Activated T-cell treated with anti-CD3 and anti-CD28 coated beads, Interleukin-2, amount 50 U/mL, for 72 hours (primary cell): ENCODE data around the gene KRTAP10-2. TPM values are rescaled to one million over a fixed set of nuclear protein-coding genes. Genes with fewer than 3 reads are reported as not detected.
A peak's percentile ranks its signal among the peaks of the same experiment; 100 is the strongest.

Source experiments
- ATAC-seq, 2 donors: fragments of 150-1000 bp; cut with Tn5 transposase; replicated peaks in 1 of 2; 2 replicates each; pipeline ENCODE4 v1.10.0; 2021; ENCODE audit warnings: moderate library complexity in 2 of 2, mild to moderate bottlenecking in 1 of 2
- DNase-seq, 2 donors: peaks; one replicate each; pipeline ENCODE4 v3.0.0; 2021 to 2022; ENCODE audit warnings: mixed read lengths in 1 of 2
- H3K27ac Mint-ChIP-seq: one replicate; pipeline ENCODE4 v1.8.0; 2022; ENCODE audit warnings: mild to moderate bottlenecking, moderate library complexity, mixed read lengths
- H3K27me3 Mint-ChIP-seq: one replicate; pipeline ENCODE4 v1.8.0; 2022; ENCODE audit warnings: low read depth, mixed read lengths
- H3K36me3 Mint-ChIP-seq, 2 donors: one replicate each; pipeline ENCODE4 v1.8.0; 2022; ENCODE audit warnings: mixed read lengths in 2 of 2, mild to moderate bottlenecking in 1 of 2; ENCODE audit not compliant: insufficient read depth in 2 of 2
- H3K4me1 Mint-ChIP-seq: one replicate; pipeline ENCODE4 v1.8.0; 2022; ENCODE audit warnings: low read depth, mixed read lengths
- H3K4me3 Mint-ChIP-seq, 2 donors: one replicate each; pipeline ENCODE4 v1.8.0; 2022; ENCODE audit warnings: mild to moderate bottlenecking in 2 of 2, mixed read lengths in 2 of 2, moderate library complexity in 2 of 2
- H3K9me3 Mint-ChIP-seq, 2 donors: one replicate each; pipeline ENCODE4 v1.8.0; 2022; ENCODE audit warnings: mixed read lengths in 2 of 2
- total RNA-seq, 2 donors: library from RNA; stranded (reverse); gene quantifications; one replicate each; pipeline ENCODE4 v1.2.3, GENCODE V29; 2022

The KRTAP10-2 gene
- total RNA-seq, 2 donors from 2014 or later, result not detected

DNA sequence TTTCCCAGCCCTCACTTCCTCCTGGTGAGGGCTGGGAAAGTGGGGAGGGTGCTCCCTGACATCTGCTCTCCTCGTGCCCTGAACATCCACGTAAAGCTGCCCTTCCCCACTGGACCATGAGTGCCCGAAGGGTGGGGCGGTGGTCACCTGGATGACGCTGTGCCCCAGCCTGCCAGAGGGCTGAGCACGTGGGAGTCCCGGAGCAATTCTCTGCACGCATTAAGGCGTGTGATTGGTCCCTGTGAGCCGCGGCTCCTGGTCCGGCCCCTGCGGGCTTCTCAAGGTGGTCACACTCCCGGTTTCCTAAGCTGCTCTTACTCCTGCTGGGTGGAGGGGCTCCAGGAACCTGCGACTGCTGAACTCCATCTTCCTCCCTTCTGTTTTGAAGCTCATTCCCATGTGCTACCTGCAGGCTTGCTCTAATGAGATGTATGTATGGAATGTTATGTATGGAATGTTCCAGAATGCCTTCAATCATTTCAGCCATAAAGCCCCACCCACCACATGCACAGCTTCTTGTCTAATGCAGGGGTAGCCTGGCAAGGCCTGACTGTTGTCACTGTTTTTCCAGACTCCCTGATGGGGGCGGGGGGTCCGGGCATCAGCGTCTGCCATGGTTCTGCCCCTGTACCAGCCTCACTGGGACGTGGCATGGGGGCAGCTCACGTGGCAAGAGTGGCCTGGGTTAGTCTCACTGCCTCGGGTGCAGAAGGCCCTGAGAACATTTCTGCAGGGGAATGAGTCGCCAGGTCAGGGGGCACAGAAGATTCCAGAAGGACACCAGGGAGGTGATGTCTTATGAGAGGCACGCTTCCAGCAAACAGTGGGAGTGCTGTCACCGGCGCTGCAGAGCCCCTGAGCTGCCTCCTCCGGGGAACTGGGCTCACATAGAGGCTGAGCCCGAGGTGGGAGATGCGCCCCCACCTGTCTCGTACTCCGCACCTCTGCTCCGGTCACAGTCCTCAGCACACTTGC, 30.7 kb downstream of the KRTAP10-2 start:
- no peak for ATAC-seq
- Mint-ChIP-seq H3K9me3 (no peaks in the 10 kb centered on the region), H3K4me3 (no peak overlapping the region), H3K36me3 (no peaks in the 10 kb centered on the region), H3K4me1 (no peaks in the 10 kb centered on the region), H3K27me3 (no peaks in the 10 kb centered on the region), H3K27ac (no peak overlapping the region)
- DNase-seq, result no peak

DNA sequence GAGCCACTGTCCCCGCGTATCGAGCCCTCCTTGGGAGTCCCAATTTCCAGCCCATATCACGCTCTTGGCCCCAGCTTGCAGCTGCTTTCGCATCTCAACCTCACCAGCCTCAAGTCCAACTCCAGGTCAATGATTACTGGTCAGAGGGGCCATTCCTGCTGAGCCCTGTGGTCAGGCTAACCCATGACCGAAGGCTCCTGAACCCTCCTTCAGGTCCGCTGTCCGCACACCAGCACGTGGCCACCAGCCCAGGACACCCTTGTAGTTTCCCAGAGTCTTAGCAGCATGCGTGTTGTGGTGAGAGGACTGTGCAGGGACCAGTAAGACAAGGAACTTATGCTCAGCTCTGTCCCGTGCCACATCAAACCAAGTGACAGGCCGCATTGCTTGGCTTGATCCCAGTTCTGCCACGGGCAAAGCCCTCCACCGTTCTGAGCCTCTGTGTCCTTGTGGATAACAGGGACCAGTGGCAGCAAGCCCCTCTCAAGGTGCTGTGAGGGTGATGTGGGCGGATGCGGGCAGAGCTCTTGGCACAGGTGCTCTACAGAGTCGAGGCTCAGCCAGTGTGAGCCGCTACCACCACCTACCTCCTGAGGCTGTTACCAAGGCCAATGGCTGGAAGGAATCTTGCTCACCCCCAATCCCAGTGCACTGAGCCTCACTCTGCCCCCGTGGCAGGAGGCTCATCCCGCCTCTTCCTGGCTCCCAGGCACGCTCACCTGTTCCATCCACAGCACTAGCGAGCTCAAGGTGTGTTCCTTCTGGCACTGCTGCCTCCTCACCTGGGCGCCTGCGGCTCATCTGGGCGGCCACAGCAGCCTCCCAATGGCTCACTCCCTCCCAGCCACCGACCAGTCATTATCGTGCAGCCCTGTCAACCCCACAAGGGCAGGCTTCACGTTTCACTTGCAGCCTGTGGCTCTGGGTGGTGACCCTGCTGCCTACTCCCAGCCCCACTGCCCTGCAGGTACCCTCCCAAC, 31.7 kb downstream of the KRTAP10-2 start:
- DNase-seq, result no peak
- H3K4me1 Mint-ChIP-seq, result no peaks in the 10 kb centered on the region
- H3K4me3 Mint-ChIP-seq, result no peak overlapping the region
- ATAC-seq, result no peak
- no peaks in the 10 kb centered on the region for H3K9me3 Mint-ChIP-seq
- H3K27ac Mint-ChIP-seq, result no peak overlapping the region
- H3K36me3 Mint-ChIP-seq, result no peaks in the 10 kb centered on the region
- no peaks in the 10 kb centered on the region for H3K27me3 Mint-ChIP-seq

DNA sequence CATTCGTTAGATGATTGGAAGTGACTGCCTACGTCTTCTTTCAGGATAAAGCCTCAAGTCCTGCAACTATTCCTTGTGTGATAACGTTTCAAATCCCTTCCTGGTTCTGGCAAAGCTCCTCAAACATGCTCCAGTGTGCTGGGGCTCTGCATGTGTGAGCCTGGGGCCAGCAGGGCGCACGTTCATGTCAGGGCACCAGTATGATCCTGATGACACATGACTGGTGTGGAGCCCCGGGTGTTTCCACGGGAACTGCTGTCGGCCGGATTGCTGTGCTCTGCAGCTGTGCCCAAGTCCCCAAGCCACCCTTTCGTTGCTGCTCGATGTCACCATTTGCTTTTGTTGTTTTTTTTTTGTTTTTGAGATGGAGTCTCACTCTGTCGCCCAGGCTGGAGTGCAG, 32.6 kb downstream of the KRTAP10-2 start:
- Mint-ChIP-seq H3K27ac (no peak overlapping the region), H3K36me3 (no peaks in the 10 kb centered on the region), H3K4me3 (no peak overlapping the region), H3K27me3 (no peaks in the 10 kb centered on the region), H3K9me3 (no peaks in the 10 kb centered on the region), H3K4me1 (no peaks in the 10 kb centered on the region)
- DNase-seq, result no peak
- no peak for ATAC-seq

DNA sequence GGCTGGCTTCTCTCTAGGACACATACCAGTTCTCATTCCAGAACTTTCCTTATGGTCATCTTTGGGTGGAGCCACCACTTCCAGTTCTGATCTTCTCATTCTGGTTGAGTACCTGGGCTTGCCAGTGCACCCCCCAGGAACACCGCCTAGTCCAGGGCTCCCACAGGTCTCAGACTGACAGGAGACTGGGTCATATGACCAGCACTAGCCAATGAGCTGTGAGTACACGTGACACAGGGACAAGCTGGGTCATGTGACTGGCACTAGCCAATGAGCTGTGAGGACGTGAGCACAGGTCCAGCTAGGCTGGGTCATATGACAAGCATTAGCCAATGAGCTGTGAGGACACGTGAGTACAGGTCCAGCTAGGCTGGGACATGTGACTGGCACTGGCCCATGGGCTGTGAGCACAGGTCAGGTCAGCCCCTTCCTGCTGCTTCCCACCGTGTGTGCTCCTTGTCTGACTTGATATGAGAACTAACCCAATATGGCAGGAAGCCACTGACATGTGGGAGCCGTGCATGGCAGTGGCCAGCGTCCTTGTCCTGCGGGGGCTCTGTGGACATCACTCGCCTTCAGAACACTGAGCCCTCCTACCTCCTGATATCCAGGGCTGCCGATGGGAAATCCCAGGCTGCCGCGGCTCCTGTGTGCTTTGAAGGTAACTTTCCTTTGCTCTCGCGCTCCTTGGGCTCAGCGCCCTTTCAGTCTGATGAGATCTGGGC, 34.0 kb downstream of the KRTAP10-2 start:
- H3K36me3 Mint-ChIP-seq, result no peaks in the 10 kb centered on the region
- no peak overlapping the region for H3K27ac Mint-ChIP-seq
- H3K4me1 Mint-ChIP-seq, result no peaks in the 10 kb centered on the region
- H3K9me3 Mint-ChIP-seq, result no peaks in the 10 kb centered on the region
- H3K4me3 Mint-ChIP-seq, result peak overlapping the region in 1 of 2 donors; percentile 4
- DNase-seq (peak in 1 of 2 donors; percentile 15), ATAC-seq (peak; percentile 26 to 64)
- no peaks in the 10 kb centered on the region for H3K27me3 Mint-ChIP-seq

DNA sequence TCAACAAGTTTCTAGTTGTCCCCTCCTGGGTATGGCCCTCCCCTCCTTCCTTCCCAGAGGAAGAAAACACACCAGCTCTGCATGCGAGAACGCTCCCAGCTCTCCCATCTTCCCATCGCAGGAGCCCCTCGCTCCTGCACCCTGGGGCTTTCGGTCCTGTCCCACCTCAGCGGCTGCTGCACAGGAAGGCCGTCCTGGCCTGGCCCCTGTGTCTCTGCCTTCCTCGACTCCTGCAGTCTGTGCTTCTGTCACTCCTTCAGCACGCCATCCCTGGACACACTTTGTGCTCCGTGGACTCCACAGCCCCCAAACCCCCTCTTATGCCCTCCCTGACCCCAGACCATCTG, 34.5 kb downstream of the KRTAP10-2 start:
- Mint-ChIP-seq H3K27me3 (no peaks in the 10 kb centered on the region), H3K4me1 (no peaks in the 10 kb centered on the region), H3K4me3 (no peak overlapping the region), H3K36me3 (no peaks in the 10 kb centered on the region), H3K9me3 (no peaks in the 10 kb centered on the region), H3K27ac (no peak overlapping the region)
- no peak for DNase-seq
- no peak for ATAC-seq

DNA sequence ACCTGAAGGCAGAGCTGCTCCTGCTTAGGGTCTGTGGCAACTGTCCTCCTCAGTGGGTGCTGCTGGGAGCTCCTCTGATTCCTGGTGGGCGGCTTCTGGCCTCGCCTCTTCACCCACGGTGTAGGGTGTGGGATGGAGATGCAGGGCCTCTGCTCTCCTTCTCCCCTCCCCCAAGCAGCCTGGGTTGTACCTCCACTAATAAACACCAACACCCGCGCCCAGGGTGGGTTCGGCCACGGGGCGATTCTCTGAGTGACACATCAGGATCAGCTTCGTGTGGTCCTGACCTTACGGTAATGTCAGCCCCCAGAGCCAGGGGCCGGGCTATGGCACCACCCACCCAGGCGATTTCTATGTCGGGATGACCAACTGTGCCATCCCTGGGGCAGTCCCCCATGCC, 35.0 kb downstream of the KRTAP10-2 start:
- Mint-ChIP-seq H3K27ac (no peak overlapping the region), H3K4me1 (no peaks in the 10 kb centered on the region), H3K27me3 (no peaks in the 10 kb centered on the region), H3K9me3 (no peaks in the 10 kb centered on the region), H3K4me3 (no peak overlapping the region), H3K36me3 (no peaks in the 10 kb centered on the region)
- DNase-seq (no peak), ATAC-seq (no peak)

DNA sequence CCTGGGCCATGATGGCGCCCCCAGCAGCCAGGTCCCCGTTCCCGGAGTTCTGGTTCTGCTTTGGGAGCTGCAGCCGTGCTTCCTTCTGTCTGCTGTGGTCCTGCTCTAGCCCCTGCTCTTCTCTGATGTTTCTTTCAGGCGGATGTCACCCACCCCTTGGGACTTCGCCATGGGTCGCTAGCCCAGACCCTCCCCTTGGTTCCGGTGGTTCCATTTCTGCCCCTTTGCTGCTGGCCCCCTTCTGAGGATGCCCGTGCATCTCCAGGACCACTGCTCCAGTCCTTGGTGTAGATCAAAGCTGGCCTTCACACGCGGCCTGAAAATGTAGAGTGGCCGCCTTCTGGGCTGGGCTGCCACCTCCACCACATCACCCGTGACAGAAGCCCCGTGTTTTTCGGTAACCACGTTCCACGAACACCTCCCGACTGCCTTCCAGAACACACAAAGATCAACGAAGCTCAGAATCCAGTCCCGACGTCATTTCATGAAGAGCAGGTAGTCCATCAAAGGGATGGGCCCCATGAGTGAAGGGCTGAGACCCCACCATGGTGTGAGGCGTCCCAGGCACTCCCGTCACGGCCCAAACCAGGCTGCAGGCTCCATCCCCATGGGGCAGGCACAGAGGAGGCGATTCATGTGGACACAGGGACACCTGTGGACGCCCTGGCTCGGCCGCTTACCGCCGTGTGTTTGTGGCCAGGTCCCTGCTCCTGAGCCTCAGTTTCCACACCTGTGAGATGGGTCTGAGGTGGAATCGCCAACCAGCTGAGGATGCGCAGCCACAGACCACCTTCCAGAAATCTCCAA, 35.7 kb downstream of the KRTAP10-2 start:
- no peaks in the 10 kb centered on the region for H3K4me1 Mint-ChIP-seq
- H3K27me3 Mint-ChIP-seq, result no peaks in the 10 kb centered on the region
- H3K9me3 Mint-ChIP-seq, result no peaks in the 10 kb centered on the region
- H3K36me3 Mint-ChIP-seq, result no peaks in the 10 kb centered on the region
- DNase-seq (no peak), ATAC-seq (no peak)
- H3K27ac Mint-ChIP-seq, result no peak overlapping the region
- no peak overlapping the region for H3K4me3 Mint-ChIP-seq

DNA sequence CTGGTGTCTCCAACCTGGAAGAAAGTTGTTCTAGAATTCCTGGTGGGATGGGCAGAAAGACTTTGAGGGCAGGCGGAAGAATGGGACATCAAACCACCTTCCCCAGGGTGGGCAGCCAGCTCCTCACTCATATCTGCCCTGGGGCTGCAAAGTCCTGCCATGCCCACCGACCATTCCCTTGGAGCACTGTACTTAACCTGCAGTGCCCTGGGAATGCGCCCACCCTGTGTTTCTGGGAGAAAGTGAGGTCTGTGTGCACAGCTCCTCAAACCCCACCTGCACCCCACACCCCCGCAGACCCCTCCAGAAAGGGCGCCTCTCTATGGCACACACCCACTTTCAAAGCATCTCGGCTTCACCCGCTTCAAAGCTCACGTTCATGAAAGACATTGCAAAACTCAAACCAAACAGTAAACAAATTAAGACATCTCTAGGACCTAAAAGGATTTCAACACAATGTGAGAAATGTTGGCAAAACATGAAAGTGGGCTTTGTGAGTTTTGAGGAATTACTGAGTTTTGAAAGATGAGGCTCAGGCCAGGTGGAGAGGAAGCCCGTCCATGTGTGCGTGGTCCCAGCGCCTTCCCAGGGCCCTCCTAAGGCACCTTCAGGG, 36.5 kb downstream of the KRTAP10-2 start:
- Mint-ChIP-seq H3K36me3 (no peaks in the 10 kb centered on the region), H3K27ac (no peak overlapping the region), H3K4me1 (no peaks in the 10 kb centered on the region), H3K4me3 (no peak overlapping the region), H3K9me3 (no peaks in the 10 kb centered on the region), H3K27me3 (no peaks in the 10 kb centered on the region)
- DNase-seq, result no peak
- ATAC-seq, result no peak

DNA sequence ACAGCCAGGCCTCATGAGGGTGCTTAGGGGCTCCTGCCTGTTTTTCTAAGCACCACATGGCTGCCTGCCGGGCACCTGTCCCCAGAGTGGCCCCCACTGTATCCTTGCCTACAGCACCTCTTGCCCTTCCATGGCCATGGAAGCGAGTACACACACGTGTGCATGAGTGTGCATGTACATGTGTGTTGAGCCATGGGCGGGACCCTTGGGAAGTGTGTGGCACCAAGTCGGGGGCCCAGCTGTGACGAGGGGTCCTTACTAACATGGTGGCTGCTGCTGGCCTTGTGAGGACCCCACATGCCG, 37.1 kb downstream of the KRTAP10-2 start:
- no peak overlapping the region for H3K27ac Mint-ChIP-seq
- H3K4me1 Mint-ChIP-seq, result no peaks in the 10 kb centered on the region
- ATAC-seq, result no peak
- H3K36me3 Mint-ChIP-seq, result no peaks in the 10 kb centered on the region
- H3K4me3 Mint-ChIP-seq, result no peak overlapping the region
- H3K27me3 Mint-ChIP-seq, result no peaks in the 10 kb centered on the region
- H3K9me3 Mint-ChIP-seq, result no peaks in the 10 kb centered on the region
- DNase-seq, result no peak

DNA sequence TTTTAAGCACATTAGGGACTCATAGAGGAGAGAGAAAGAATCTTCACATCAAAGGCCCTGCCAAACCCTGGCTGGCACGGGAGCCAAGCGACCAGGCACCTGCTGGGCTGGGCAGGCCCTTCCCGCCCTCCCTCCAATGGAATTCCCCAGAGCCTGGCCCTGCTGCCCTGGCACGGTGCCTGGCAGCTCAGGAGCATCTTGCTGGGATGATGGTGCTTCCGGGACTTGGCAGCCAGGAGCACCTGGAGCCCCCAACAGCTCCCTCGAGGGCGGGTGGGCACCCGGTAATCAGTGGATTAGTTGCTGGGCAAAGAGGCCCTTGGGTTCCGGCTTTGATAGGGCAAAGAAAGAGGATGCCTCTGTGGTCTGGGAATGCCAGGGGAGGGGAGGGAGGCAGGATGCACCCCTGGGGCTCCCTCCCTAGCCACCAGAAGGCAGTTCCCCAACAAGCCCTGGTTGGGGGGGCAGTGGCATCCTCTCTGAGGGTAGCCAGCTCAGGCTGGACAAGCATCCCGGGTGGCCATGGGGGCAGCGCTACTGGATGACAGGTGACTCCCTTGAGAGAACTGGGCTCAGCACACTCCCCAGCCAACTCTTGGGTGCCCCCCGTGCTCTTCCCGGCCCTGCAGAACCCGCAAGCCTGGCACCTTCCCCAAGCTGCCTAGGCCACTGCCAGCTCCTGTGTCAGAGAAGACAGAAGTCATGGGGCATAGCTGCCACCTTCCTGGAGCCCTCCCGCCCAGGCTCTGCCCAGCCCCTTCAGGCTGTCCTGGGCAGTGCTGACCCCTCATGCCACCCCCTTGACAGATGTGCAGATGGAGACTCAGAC, 37.7 kb downstream of the KRTAP10-2 start:
- H3K27me3 Mint-ChIP-seq, result no peaks in the 10 kb centered on the region
- H3K9me3 Mint-ChIP-seq, result no peaks in the 10 kb centered on the region
- DNase-seq, result no peak
- H3K27ac Mint-ChIP-seq, result no peak overlapping the region
- H3K4me1 Mint-ChIP-seq, result no peaks in the 10 kb centered on the region
- ATAC-seq, result no peak
- no peak overlapping the region for H3K4me3 Mint-ChIP-seq
- no peaks in the 10 kb centered on the region for H3K36me3 Mint-ChIP-seq

DNA sequence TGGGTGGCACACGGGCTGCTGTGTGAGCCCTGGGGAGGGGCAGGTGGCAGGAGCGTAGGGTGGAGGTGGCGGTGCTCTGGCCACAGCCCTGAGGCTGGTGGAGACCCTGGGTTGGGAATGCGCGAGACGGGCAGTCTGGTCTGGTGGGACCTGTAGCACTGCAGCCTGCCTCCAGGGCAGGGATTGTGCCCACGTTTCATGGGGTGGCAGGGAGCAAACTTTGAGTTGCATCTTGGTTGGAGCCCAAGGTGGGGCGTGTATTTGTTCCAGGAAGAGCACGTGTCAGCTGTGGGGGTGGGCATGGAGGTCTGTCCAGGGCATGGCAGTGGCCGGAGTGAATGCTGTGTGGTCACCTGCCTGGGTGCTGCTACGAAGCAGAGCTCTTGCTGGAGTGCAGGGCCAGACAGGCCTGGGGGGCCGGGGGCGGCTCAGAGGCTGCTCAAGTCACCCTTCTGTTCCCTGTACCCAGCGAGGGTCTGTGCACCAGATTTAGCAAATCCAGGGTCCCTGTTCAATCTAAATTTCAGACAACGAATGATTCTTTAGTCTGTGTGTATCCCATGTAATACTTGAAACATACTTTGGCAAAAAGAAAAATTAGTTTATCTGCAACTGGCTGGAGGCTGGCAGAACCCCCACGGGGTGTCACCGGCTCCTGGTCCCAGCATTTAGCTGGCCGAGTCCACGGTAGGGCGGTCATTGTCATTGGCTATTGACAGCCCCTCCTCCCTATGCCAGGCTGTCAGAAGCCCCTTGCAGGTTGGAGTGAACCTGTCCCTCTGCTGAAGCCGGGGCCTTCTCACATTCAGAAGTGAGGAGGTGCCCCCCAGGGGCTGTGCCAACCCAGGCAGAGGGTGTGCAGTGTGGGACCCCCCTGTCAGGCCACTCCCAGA, 38.6 kb downstream of the KRTAP10-2 start:
- Mint-ChIP-seq H3K27ac (no peak overlapping the region), H3K4me1 (no peaks in the 10 kb centered on the region), H3K27me3 (no peaks in the 10 kb centered on the region), H3K9me3 (no peaks in the 10 kb centered on the region), H3K36me3 (no peaks in the 10 kb centered on the region), H3K4me3 (no peak overlapping the region)
- DNase-seq (no peak), ATAC-seq (no peak)
